Posterior vena cava (tissue), 2 donors: ENCODE measurements around the gene UACA. TPM values are rescaled to one million over a fixed set of nuclear protein-coding genes. Genes with fewer than 3 reads are reported as not detected.

Experiments used
- DNase-seq: peaks from one replicate; pipeline ENCODE4 v3.0.0-alpha.2; 2020; ENCODE audit warnings: low spot score
- intact Hi-C, 2 donors: fragments of 100-400 bp; cut with DNase I; formaldehyde crosslinking; loops; one replicate each; pipeline versions ENCODE4 v1.14.1 to v1.14.2; 2022 to 2023
- total RNA-seq, 2 donors: library from RNA; stranded (reverse); fragmentation: NEBNext Ultra II Directional; extraction: Animal tissue kit (Norgen Biotek cat#: 25700); gene quantifications; one replicate each; pipeline ENCODE4 v1.2.1, GENCODE V29; 2021
- donor health status: DM: yes; HTN: yes; CAD: no.
- donor health status: DM: yes; HTN: yes; CAD: no.

UACA gene
- total RNA-seq, 2 donors from 2014 or later: 86.6 to 114 TPM

DNA sequence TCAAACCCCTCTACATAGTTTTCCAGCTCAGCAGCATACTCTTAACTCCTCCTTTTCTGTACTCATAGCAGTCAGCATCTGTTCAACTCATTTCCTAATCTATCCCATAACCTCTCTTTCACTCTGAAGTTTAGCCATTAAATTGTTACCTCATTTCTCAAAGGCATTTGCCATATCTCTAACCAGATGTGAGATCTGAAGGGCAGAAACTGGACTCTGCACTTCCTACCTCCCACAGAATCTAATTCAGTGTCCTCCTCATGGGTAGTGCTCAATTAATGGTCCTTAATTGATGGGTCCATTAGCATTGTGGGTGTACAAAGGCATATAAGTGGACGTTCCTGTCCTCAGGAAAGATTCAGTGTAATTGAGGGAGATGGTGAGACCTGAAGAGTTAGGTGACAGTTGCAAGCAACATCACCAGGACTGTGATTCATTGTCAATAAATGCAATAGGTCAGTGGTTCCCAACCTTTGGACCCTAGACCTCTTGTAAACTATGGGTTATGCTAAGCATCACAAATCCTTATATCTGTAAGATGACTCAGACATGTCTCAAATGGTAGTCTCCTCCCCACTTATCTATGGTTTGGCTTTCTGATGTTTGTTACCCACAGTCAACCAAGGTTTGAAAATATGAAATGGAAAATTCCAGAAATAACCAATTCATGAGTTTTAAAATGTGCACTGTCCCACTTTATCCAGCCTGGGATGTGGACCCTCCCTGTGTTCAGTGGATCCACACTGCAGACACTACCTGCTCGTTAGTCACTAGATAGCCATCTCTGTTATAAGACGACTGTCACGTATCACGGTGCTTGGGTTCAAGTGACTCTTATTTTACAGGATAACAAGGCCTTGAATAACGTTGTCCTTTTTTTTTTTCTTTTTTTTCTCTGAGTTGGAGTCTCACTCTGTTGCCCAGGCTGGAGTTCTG lies 25.0 kb upstream of the UACA start:
- DNase-seq: no peak
- intact Hi-C loops: no loop called here

- intact Hi-C loops: no loop called here
- no peak for DNase-seq
These were observed 23.6 kb upstream of the UACA start for GRCh38 chr15:70786996-70787395.

DNA sequence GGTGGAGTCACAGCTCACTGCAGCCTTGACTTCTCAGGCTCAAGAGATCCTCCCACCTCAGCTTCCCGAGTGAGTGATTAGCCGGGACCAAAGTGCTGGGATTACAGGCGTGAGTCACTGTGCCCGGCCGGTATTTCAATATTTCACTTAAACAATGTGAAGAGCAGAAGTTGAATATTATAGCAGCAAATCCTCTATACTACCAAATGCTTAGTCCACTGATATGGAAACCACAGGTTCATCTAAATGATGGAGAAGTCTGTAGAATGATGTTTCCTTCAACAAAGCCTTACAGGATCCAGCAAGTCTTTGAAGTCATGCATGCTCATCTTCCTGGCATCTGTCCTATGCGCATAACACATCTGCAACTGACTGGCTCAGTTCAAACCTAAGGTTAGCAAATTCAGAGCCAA lies 20.3 kb upstream of the UACA start:
- DNase-seq: no peak
- intact Hi-C loops: no loop called here

- intact Hi-C loops: no loop called here
These were observed 19.7 kb upstream of the UACA start for GRCh38 chr15:70783041-70783440.

GRCh38 chr15:70781236-70781635 lies 17.9 kb upstream of the UACA start:
- intact Hi-C loops: no loop called here
- DNase-seq: no peak

More at GRCh38 chr15:70783041-70783440, 19.7 kb upstream of the UACA start:
- no peak for DNase-seq

DNA sequence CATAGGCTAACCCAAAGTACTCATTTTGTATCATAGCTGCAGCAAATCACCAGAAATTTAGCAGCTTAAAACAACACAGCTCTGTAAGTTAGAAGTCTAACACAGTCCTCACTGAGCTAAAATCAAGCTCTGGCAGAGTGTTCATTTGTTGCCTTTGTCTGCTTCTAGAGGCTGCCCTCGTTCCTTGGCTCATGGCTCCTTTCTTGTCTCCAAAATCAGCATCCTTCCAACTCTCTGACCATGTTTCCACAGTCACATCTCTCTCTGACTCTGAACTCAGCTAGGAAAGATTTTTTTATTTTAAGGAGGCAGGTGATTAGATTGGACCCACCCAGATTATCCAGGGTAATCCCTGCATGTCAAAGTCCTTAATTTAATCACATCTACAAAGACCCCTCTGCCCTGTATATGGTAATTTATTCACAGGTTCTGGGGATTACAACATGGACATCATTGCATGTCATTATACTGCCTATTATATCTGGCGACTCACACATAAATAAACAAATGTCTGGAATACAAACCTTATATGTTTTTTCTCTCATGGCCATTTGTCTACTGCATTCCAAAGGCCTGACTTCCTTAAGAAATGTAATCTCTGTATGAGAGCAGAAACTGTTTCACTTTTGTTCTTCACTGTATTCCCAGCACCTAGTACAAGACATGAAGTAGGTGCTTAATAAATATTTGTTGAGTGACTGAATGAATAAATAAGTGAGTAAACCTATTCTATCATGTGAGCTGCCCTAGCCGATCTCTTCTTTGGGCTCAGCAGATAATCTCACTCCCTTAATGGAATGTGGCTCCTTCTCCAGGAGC lies 15.1 kb upstream of the UACA start:
- intact Hi-C loops: no loop called here
- DNase-seq: no peak

- DNase-seq: no peak
- intact Hi-C loops: no loop called here
These were observed 14.0 kb upstream of the UACA start for GRCh38 chr15:70777170-70777926.

DNA sequence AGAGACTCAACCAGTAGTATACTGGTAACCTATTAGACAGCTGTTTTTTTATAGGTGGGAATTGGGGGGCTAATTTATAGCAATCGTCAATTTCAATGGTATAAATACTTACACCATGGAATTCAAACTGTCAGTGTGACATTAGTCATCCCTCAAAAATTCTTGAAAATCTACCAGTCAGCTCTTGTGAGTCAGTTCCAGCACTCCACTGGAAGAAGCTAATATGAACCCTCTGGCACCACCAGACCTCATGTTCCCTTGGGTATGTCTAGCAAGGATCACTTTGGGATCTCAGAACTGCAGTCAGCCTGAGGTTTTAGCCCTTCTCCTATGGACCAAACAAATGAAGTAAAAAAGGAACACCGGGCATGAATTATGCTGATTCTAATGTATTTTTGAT lies 11.8 kb upstream of the UACA start:
- no peak for DNase-seq
- intact Hi-C loops: no loop called here

DNA sequence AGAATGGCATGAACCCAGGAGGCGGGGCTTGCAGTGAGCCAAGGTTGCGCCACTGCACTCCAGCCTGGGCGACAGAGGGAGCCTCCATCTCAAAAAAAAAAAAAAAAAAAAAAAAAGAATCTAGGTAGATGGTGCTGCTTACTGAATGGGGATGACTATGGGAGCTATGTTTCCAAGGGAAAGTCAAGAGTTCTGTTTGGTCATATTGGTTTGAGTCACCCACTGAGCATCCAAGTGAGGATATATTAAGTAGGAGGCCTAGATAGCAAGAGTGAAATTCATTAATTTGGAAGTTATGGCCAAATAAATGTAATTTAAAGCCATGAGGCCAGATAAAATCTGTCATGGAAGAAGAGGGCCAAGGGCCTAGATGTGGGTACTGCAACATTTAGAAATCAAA lies 9.0 kb upstream of the UACA start:
- intact Hi-C loops: no loop called here
- no peak for DNase-seq

DNA sequence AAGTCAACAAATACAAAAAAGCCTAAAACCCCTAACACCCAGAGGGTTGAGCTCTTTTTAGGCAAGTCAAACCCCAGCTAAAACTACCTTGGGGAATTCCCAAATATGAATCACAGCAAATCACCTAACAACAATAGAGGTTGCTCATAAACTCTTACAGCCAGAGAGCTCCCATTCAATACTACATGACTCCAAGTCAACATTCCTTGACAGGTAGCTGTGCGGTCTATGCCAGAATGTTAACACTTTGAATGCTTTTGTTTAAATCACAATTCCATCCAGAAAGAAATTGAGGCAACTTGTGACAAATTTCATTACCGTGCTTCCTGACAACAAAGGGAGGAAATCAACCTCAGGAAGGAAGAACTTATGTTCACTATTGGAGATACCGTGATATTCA lies 7.5 kb upstream of the UACA start:
- DNase-seq: no peak
- intact Hi-C loops: loop anchor here in 1 of 2 donors (1.0 kb wide), 1 partner anchor 37 kb away; no protein-coding TSS in a partner anchor

DNA sequence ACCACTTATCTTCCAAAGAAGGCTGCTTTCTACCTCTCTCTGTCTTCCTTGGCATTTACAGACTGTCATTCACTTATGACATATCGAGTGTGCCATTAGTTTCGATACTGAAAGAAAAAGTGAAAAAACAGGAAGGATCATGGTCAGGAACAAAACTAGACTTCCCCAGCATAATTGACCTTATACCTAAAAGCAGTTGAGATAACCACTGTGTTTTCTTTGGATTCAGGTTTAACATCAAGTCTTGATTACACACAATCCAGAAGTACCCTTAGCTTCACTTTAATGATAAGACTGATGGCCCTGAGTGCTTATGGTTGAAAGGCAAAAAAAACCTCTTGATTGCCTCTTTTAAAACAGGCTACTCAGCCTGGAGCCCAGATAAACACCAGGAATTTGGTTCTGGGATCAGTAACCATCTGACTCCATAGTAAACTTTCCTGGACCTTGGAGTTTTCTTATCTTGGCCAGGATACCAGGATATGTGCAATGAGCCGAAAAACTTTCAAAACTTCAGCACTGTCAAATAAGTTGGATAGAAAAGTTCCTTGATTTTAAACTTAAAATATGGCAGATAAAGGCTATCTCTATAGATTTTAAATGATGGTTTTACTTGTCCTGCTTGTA lies 5.0 kb upstream of the UACA start:
- no peak for DNase-seq
- intact Hi-C loops: no loop called here

DNA sequence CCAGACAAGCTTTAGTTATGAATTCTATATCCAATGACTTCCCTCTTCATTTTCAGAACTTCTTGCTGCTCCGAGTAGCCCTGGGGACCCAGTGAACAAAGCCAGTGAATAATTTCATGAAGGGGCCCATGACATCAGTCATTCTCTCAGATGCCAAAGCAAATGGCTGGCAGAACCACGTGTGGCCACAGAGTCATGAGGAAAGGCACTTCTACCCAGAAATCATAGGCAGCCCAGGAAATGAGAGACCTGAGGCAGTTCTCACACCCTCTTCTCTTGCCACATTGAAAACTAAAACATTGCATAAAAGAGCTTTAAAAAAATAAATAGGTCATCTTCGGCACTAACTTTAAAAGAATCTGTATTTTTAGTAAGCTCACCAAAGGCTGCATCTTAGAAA lies 4.3 kb upstream of the UACA start:
- no peak for DNase-seq
- intact Hi-C loops: no loop called here

GRCh38 chr15:70766597-70766996 lies 3.2 kb upstream of the UACA start:
- intact Hi-C loops: no loop called here
- no peak for DNase-seq

DNA sequence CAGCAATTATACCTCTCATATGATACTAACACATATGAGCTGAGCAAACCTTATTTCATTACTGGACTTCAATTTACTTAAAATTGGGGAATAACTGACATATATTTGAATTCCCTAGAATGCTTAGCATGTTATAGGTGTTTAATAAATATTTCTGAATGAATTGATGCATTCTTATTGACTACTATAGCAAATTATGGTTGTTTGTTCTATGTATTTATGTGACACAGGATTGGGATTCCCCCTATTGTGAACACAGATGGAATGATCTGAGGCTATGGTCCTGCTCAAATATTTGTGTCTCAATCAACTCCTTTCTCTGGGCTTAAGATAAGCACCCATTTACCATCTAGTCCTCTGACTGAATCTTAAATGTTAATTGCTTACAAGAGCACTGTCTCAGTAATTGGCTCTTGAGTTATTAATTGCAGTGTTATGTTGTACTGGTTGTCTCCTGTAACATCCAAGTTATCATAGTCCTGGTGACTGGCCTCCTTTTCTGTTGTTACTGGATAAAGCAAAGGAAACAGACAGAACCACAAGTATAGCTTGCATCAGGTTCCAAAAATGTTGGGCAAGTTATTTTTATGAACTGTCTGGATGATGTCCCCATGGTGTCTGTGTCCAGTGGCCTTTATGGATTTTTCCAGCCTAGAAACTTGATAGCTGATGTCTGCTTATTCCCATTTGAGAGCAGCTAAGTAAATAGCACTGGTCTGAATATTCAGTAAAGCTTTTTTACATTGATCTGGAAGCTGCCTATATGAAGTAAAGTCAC lies 2.3 kb upstream of the UACA start:
- no peak for DNase-seq
- intact Hi-C loops: no loop called here

DNA sequence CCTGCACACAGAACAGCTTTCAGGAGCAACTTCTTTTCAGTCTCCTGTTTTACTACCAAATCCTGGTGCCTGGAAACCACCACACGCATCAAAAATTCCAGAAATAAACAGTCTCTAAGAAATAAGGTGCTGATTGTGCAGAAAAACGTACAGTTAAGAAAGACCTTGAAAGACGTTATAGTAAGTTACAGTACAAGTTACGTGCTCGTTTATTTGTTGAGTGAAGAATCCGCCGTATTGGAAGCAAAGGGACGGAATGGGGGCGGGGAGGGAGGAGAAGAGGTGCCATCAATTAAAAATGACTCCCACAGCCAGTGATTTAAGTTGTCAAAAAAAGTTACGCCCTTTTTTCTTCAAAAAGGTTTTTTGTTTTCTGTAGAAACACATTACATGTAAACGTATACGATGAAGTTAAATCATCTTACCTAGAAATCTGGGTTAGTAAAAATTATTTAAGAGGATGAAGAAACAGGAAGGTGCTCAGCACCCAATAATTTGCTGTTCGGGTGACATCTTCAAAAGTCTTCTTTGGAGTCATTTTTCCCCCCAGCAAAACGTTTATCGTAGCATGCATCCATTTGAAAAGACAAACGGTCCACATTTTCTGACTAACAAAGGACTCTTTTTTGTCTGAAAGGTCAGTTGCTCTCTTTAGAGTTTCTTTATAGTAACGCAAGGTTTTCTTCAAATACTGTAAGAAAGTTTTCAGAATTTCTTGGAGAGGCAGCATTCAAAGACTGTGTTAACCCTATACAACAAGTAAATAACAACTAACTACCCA lies 782 bp upstream of the UACA start:
- no peak for DNase-seq
- intact Hi-C loops: no loop called here

GRCh38 chr15:70762469-70763119 lies 764 bp downstream of the UACA start:
- intact Hi-C loops: no loop called here

DNA sequence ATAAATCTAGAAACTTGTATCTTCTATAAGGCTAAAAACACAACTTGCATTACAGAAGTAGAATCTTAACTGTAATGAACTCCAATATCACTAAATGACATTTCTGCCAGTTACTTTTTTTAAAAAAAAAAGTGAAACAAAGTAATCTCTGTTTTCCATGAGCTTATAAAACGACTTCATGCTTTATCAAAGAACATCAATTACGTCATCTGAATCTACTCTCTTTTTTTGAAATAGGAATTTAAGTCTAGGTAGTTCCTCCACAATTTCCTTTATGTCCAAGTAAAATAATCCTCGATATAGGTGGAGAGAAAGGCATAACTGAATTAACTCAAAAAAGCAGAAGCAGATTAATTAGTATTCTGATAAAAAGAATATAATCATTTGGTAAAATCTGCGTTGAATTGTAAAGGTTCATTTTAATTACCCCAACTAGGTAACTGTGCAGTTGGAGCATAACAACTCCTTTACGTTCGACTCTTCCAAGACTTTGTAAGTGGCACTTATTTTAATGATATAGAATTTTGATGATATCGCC lies 1.4 kb downstream of the UACA start:
- intact Hi-C loops: no loop called here
- DNase-seq: no peak

More at GRCh38 chr15:70762469-70763119, 764 bp downstream of the UACA start:
- DNase-seq: no peak
